Measurements from ENCODE around the gene MYLK2. TPM values are rescaled to one million over a fixed set of nuclear protein-coding genes. Genes with fewer than 3 reads are reported as not detected.
"Not testable (repeated sequence)": the region's sequence is repeated elsewhere in the genome, so short reads cannot be mapped to it uniquely, and the experiment has no call there.

The MYLK2 gene
- total RNA-seq (2014; rRNA removed; shearing (Covaris generic)): 0.37 and 0.41 TPM in 2 replicates

DNA sequence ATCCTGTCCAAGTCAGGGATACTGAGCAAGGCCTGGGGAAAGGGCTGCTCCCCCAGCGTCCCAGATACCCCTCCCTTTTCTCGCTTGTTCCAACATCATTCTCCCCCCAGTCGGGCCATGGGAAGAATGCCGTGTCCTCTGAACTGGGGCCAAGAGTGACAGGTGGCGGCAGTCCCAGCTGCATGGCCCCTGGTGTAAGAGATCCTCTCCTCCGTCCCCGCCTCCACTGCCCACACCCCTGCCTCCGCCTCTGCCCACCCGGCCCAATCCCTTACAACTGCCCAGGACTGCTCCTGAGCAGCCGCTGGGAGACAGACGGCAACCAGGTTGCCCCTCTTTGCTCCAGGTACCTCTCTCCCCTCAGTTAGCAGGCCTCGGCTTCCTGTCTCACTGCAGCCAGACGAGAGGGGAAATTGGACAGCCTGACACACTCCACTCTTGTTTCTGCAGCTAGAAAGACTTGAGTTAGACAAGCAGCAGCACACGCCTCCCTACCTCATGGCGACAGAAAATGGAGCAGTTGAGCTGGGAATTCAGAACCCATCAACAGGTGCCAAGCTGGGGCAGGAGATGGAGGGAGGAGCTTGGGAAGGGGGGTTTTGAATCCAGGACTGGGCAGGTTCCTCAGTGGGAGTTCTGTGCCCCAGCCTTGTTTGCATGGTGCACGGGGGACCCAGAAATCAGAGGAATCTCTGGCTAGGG, at the start of gene MYLK2:
Gene MYLK2 (plus strand): TSS at position 274 of the 702 bp plus-strand sequence. CDS start 225 bp downstream, at position 499.
- DNase-seq (ENCODE audit: low spot score): no peak

DNA sequence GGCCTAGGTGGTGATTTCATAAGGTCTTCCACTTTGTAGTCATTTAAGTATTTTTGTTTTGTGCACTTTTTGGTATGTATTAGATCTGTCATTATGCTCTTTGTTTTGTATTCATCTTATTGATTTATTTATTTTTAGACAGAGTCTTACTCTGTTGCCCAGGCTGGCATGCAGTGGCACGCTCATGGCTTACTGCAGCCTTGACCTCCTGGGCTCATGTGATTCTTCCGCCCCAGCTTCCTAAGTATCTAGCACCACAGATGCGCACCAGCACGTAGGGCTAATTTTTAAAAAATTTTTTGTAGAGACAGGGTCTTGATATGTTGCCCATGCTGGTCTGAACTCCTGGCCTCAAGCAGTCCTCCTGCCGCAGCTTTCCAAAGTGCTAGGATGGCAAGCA, 49.5 kb upstream of the MYLK2 start:
- DNase-seq (ENCODE audit: low spot score): no peak

DNA sequence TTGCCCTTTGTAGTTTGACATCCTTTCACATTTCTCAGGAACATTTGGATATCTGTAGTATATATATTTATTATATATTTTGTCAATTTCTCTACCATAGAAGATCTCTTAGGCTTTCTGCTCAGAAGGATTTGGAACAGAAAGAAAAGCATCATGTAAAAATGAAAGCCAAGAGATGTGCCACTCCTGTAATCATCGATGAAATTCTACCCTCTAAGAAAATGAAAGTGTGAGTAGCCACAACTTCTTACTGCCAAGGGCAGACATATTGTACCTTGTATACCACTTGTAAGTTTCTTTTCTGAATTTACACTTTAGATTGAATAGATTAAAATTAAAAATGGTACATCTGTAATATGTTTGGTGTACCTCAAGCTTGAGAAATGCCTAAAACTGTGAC, 48.9 kb upstream of the MYLK2 start:
- no peak for DNase-seq (ENCODE audit: low spot score)

DNA sequence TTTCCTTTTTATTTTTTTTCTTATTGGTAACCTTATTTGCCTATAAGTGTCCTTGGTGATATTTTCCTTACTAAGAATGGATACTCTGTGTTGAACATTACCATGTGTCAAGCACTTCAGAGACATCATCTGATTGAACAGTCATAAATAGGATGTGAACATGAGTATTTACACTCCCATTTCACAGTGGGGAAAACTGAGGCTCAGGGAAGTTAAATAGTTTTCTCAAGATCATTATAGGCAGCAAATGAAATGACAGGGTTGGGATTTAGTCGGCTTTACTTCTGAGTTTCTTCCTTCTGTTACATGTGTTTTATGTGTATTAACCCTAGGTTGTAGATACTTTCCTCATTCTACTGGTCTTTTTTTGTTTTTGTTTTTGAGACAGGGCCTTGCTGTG, 44.7 kb upstream of the MYLK2 start:
- DNase-seq (ENCODE audit: low spot score): no peak

DNA sequence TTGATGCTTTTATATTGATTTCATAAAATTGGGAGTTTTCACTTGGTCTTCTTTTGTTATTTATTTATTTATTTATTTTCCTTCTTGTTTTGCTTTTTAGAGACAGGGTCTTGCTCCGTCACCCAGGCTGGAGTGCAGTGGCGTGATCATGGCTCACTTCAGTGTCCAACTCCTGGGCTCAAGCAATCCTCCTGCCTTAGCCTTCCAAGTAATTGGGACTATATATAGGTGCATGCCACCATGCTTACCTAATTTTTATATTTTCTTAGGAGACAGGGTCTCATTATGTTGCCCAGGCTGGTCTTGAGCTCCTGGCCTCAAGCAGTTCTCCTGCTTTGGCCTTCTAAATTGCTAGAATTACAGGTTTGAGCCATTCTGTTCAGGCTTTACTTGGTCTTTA, 38.3 kb upstream of the MYLK2 start:
- no peak for DNase-seq (ENCODE audit: low spot score)

DNA sequence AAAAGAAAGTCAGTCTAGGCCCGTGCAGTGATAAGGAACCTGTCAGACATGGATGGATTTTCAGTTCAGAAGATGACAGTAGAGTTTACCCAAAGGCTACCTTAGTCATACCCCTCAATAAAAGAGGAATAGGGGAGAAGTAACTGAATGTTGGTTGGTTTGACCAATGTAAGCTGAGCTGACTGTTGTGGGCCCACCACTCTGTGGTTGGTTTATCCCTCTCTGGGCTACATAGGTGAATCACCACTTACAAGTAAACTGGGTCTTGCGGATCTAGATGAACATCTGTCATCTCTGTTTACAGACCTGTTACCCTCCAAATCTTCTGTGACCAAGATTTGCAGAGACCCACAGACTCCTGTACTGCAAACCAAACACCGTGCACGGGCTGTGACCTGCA, 37.2 kb upstream of the MYLK2 start:
- no peak for DNase-seq (ENCODE audit: low spot score)

DNA sequence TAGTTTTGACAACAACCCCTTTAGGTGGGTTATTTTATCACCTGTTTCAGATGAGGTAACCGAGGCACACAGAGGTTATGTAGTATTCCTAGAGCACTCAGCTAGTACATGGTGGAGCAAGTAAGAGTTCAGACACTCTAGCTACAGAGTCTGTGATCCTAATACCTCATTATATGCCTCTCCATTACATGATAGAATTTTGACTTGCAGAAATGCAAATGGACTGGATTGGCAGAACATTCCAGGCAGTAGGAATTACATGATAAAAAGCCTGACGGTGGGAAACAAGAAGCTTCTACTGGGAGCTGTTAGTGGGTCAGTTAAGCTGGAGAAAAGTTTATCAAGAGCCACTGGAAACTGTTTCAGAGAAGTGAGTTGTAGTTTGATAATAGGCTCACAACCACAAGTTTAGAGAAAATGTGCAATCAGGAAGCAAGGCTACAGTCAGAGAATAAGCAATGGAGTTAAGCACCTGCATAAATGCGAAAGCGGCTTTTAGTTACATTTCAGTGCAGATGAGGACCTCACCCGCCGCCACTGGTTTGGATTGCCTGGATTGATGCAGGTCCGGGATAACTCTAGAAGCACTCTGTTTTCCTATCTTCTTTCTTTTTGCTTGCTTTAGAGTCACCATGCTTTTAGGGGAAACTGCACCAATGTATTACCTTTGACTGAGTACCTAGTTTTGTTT, 34.7 kb upstream of the MYLK2 start:
- no peak for DNase-seq (ENCODE audit: low spot score)

DNA sequence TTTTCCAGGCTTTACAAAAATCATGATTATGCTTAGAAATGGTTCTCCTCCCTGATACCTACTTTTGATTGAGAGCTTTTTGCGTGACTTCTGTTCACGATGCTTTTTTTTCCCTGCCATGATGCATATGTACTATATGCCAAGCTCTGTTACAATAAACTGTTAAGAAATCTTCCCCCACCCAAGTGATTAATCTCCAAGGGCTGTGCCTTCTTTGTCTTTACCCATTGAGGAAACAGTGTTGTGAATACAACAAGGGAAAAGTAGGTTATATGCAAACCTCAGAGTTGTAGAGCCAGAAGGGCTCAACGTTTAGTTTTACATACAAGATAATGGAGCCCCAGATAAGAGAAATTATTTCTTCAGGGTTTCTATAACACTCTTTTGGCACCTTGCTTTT, 34.1 kb upstream of the MYLK2 start:
- no peak for DNase-seq (ENCODE audit: low spot score)

DNA sequence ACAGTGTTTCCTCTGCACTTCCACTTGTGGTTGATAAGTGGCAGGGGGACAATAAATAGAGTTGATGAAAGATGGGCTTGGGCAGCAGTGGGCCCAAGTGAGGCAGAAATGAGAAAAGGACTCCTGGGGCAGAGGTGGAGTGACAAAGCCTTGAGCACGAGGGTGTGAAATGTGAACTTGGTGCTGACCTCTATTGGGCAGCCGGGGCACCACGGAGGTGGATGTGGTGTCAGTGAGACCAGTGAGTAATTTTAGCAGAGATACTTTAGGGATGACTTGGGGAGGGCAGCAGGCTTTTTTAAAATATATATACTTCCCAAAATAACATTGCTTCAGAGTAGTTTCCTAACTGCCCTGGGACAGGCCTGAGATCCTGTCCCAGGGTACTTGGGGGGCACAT, 30.6 kb upstream of the MYLK2 start:
- no peak for DNase-seq (ENCODE audit: low spot score)

DNA sequence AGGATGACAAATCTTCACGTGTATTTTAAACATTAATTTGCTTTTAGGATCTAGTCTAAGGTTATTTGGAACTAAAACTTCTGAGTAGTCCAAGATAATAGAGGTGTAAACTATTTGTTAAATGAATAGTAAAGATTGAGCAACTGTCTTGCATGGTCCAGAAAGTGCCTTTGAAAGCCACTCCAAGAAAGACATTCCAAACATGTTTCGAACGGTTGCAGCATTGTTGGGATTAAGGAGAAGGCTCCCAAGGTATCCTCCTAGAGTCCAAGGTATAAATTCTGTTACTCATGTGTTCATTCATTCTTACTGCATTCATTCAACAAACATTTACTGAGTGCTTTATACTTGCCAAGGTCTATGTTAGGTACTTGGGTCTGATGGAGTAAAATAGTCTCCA, 28.8 kb upstream of the MYLK2 start:
- no peak for DNase-seq (ENCODE audit: low spot score)

DNA sequence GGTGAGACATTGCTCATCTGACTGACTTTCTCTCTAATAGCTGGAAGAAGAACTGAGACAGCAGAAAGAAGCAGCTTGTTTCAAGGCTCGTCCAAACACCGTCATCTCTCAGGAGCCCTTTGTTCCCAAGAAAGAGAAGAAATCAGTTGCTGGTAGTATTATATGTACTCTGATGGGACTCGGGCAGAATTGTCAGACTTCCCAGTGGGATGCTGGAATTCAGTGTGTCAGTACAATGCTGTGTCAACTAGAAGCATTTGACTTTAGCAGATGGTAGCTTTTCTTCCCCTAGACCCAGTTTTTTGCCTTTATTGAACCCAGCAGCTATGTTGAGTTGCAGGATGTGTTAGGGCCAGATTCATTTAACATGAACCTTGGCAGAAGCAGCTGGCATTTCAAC, 21.8 kb upstream of the MYLK2 start:
- DNase-seq (ENCODE audit: low spot score): no peak

DNA sequence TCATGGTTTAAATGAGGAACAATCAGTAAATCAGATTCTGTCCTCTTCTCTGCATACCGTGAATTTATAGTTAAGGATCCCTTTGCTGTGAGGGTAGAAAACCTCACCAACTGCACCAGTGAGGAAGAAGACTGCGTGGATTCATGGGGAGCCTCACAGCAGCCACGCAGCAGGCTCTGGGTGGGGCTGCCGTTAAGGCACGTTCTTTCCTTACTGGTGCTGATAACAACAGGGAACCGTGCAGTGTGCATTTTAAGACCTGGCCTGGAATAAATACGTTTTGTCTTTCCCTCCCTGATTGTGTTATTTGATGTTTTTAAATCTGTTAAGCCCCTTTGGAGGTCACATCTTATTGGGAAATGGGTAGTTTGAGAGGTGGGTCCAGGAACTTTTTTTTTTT, 17.6 kb upstream of the MYLK2 start:
- DNase-seq (ENCODE audit: low spot score): no peak

DNA sequence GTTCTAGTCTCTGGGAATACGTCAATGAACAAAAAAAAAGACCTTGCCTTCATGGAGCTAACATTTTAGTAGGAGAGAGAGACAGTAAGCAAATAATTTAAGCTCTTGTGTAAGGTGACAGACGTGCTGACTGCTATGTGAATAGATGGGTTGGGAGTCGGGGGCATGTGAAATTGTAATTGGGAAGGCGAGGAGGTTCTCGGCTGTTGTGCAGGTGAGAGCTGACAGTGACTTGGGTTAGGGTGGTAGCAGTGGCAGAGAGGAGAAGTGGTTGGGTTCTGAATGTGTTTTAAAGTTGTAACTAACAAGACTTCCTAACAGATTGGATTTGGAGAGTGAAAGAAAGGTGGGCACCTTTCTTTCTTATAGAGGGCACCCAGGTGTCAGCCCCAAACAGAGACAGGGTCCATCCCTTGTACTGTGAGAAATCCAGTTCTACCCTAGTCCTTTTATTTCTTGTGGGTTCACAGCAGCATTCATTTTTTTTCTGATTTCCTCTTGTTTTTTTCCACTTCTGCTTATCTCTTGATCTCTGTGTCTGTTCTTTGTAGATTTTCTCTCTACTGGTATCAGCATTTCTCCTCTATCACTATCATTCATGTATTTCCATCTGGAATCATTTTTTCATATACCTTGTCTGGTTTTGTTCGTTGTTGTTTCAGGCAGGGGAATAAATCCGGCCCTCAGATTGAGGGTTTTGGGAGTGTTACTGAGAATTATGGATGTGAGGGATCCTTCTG, 15.4 kb upstream of the MYLK2 start:
- no peak for DNase-seq (ENCODE audit: low spot score)

DNA sequence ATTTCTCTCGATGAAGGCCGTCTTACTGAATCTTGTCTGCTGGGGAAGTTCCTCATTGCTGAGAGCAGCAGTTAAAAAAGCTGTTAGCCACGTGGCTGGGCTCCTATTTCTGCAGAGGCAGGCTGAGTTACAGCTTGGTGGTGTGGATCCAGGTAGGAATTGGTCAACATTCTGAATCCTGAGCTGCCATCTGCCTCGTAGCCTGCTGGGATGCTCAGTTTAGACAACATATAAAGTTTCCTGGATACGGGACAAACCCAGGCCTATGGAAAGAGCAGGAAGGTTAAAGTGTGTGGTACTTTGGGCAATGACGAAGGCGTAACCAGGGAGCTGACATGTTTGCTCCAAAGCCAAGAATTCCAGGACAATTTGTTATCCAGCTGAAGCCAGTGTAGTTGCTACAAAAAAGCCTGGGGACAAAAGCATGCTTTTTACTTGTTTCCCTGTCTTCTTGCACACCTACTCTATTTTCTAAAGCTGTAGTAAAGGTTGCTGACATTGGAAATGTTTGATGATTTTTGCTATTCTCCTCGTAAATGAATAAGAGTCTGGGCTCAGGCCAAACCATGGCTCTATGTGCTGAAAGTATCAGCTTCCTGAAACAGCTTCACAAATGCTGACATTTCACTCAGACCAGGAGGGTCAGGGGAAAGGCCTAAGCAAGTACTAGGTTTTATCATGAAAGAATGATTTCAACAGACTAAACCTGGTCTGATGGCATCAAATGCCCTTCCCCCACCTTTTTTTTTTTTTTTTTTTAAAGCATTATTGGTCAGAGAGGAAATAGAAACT, 12.4 kb upstream of the MYLK2 start:
- DNase-seq (ENCODE audit: low spot score): no peak

DNA sequence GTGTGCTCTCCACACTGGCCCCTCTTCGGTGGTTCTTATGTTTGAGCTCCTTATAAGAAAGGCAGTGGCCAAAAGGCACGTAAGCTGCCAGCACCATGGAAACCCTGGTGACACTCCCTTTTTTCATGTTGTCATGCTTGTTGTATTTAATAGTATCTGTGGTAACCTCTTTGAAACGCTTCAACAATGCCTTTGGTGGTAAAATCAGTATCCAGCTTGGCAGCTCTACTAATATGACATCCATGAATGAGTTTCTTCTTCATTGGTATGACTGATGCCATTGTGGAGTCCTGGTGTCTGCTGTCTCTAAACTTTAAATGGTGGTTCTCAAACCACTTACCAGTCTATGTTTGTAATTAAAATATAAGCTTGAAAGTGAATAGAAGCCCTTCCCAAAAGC, 10.7 kb upstream of the MYLK2 start:
- no peak for DNase-seq (ENCODE audit: low spot score)

DNA sequence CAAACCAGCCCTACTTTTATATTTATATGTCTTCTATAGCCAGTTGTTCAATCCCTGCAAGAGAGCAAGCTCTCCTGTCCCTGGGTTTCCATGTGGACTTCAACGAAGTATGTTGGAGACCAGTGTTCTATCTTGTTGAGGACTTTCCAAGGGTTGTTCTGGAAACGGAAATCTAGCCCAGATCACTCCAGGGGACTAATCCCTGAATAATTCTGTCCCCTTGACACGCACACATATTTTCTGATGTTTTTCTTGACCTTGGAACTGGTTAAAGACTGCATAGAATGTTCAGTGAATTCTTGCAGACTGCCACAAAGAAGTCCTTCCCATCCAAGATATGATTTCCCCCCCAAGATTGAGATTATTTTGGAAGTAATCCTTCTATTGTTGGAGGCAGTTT, 9.5 kb upstream of the MYLK2 start:
- no peak for DNase-seq (ENCODE audit: low spot score)

DNA sequence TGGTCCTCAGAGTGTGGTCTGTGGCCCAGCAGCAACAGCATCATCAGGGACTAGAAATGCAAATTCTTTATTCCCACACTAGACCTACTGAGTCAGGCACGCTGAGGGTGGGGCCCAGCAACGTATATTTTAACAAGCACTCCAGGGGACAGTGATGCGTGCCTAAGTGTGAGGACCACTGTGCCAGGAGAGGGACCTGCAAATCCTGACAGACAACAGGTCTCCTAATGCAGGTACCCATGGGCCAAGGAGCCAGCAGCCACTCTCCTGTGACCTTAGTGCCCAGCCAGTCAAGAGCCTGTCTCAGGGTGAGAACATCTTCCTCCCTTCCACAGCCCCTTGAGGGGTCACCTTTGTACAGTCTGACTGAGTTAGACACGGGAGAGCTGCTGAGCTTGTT, 8.0 kb upstream of the MYLK2 start:
- DNase-seq (ENCODE audit: low spot score): no peak

DNA sequence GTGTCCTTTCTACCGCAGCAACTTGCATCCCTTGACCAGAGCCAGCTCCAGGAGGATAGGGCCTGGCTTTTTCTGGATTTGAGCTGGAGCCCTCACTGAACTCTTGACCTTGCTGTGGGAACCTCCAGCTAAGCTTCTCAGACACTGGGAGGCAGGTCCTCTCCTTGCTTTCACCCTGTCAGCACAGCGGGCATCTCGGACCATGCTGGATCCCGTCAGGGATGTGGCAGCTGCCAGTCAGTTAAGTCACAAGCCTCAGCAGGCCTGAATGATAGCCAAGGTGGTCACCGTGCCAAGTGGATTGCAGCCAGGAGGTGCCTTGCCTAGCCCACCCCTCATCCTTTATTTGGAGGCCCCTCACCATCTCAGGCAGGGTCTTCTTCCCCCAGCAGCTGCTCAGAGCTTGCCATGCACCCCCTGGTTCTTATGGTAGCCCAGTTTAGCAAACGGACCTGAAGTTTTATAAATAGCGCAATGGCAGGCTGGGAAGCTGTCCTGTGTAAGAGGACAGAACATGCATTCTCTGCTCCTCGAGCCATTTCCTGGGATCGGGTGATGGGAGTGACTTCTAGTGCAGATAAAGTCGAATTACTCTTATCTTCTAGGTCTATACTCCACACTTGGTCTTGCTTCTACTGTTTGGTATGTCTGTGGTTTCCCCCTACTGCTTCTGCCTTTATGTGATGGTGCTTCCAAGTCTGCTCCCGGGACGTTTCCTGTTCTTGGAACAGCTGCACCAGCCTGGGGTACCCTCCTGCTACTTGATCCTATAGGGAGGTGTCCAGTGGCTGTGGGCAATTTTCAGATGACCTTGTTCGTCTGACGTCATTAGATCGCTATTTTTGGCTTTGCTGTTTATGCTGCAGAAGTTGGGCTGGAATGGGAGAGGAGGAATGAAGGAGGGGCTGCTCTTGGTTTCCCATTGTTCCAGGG, 7.1 kb upstream of the MYLK2 start:
- no peak for DNase-seq (ENCODE audit: low spot score)

DNA sequence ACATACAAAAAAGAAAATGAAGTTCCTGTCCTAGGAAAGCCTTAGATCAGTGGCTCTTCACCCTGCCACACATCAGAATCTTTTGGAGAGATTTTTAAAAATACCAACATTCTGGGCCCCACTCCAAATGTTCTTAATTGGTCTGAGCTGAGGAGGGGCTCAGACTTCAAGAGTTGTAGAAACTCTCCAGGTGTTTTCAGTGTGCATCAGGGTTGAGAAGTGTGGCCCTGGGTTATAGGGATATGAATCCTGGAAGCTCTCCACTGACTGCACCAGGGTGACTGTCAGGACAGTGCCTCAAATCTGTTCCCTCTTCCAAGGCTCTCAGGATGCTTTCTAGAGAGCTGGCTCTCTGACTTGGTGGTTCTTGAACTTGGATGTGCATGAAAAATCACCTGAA, 5.5 kb upstream of the MYLK2 start:
- DNase-seq (ENCODE audit: low spot score): no peak

DNA sequence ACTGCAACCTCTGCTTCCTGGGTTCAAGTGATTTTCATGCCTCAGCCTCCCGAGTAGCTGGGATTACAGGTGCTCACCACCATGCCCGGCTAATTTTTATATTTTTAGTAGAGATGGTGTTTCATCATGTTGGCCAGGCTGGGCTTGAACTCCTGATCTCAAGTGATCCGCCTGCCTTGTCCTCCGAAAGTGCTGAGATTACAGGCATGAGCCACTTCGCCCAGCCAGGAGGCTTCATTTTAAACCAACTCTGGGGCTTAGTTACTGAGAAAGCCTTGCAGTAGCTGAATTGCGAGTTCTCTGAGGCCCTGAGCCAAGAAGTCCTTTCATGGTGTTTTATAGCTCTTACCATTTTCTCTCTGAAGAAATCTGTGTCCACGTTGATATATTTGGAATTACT, 5.0 kb upstream of the MYLK2 start:
- DNase-seq (ENCODE audit: low spot score): not testable (repeated sequence)
